GM12891 (cell line): ENCODE data around the gene ZC3H13.

Source experiments
- POLR2A ChIP-seq: IDR thresholded peaks from 2 replicates; pipeline ENCODE4 v1.6.1; 2011; ENCODE audit warnings: low read depth, low read length, control low read depth
- TAF1 ChIP-seq: IDR thresholded peaks from 2 replicates; pipeline ENCODE4 v1.6.1; 2011; ENCODE audit warnings: low read depth, low read length, control low read depth

DNA sequence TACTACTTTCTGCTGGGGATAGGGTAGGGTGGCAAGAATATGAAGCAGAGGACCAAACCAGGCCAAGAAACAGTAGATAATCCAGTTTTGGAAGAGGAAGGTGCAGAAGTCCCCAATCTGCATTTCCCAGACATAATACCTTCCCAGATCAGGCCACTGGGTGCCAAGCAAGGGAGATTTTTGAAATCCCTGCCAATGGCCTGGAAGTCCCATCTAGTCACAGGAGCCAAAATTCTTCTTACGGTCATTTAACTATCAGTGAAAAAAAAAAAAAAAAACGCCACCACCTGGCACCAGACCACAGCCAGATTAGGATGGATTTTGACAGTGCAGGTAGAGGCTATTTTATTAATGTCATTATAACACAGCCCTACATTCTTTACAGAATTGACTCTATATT is 57.8 kb downstream of the ZC3H13 start:
- TF ChIP-seq POLR2A: no peak
- no peak for TF ChIP-seq TAF1
